ENCODE results near the gene SLC35E2B.

- TF ChIP-seq, protein P1, sequence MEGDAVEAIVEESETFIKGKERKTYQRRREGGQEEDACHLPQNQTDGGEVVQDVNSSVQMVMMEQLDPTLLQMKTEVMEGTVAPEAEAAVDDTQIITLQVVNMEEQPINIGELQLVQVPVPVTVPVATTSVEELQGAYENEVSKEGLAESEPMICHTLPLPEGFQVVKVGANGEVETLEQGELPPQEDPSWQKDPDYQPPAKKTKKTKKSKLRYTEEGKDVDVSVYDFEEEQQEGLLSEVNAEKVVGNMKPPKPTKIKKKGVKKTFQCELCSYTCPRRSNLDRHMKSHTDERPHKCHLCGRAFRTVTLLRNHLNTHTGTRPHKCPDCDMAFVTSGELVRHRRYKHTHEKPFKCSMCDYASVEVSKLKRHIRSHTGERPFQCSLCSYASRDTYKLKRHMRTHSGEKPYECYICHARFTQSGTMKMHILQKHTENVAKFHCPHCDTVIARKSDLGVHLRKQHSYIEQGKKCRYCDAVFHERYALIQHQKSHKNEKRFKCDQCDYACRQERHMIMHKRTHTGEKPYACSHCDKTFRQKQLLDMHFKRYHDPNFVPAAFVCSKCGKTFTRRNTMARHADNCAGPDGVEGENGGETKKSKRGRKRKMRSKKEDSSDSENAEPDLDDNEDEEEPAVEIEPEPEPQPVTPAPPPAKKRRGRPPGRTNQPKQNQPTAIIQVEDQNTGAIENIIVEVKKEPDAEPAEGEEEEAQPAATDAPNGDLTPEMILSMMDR (IDR thresholded peaks at IDR 0.05) = no peak
- no peak for TF ChIP-seq POLR2AphosphoS5 (IDR thresholded peaks at IDR 0.05)
- TF ChIP-seq POLR2A (IDR thresholded peaks at IDR 0.05) = no peak
- no peak for TF ChIP-seq EP300 (IDR thresholded peaks at IDR 0.05)
These were observed 21.1 kb downstream of the SLC35E2B start for GRCh38 chr1:1671365-1672119.

Measured in upper lobe of left lung (tissue), 4 donors.